HG03045 (cell line): Measurements from ENCODE around the gene CADM1.

ENCODE experiments used
- ATAC-seq: cut with Tn5 transposase; IDR thresholded peaks from one replicate; pipeline ENCODE4 v1.9.1; 2021; ENCODE audit warnings: mild to moderate bottlenecking, moderate library complexity; ENCODE audit not compliant: unreplicated experiment

The CADM1 gene

GRCh38 chr11:115409116-115409670 lies 95.0 kb downstream of the CADM1 start:
- ATAC-seq, result no peak

GRCh38 chr11:115408036-115408921 lies 95.9 kb downstream of the CADM1 start:
- ATAC-seq, result no peak

GRCh38 chr11:115407496-115407895 lies 96.7 kb downstream of the CADM1 start:
- ATAC-seq, result no peak

GRCh38 chr11:115406404-115406803 lies 97.8 kb downstream of the CADM1 start:
- ATAC-seq, result no peak

GRCh38 chr11:115398333-115399080 lies 105.7 kb downstream of the CADM1 start:
- no peak for ATAC-seq

GRCh38 chr11:115396533-115396932 lies 107.7 kb downstream of the CADM1 start:
- ATAC-seq, result no peak

- ATAC-seq, result no peak
These were observed 110.3 kb downstream of the CADM1 start for GRCh38 chr11:115393950-115394349.

- no peak for ATAC-seq
These were observed 112.6 kb downstream of the CADM1 start for GRCh38 chr11:115391598-115391997.

GRCh38 chr11:115391160-115391559 lies 113.1 kb downstream of the CADM1 start:
- ATAC-seq, result no peak

GRCh38 chr11:115390441-115390840 lies 113.8 kb downstream of the CADM1 start:
- ATAC-seq, result no peak

GRCh38 chr11:115389790-115390189 lies 114.4 kb downstream of the CADM1 start:
- ATAC-seq, result no peak

- no peak for ATAC-seq
These were observed 119.0 kb downstream of the CADM1 start for GRCh38 chr11:115385226-115385625.

GRCh38 chr11:115384236-115384635 lies 120.0 kb downstream of the CADM1 start:
- ATAC-seq, result no peak

GRCh38 chr11:115383431-115383830 lies 120.8 kb downstream of the CADM1 start:
- ATAC-seq, result no peak

GRCh38 chr11:115379528-115379927 lies 124.7 kb downstream of the CADM1 start:
- no peak for ATAC-seq

GRCh38 chr11:115378557-115378956 lies 125.7 kb downstream of the CADM1 start:
- ATAC-seq, result no peak

- ATAC-seq, result no peak
These were observed 126.3 kb downstream of the CADM1 start for GRCh38 chr11:115377882-115378296.

GRCh38 chr11:115368616-115369015 lies 135.6 kb downstream of the CADM1 start:
- no peak for ATAC-seq

GRCh38 chr11:115366826-115367225 lies 137.4 kb downstream of the CADM1 start:
- no peak for ATAC-seq

- ATAC-seq, result no peak
These were observed 138.3 kb downstream of the CADM1 start for GRCh38 chr11:115365907-115366306.

- ATAC-seq, result no peak
These were observed 139.3 kb downstream of the CADM1 start for GRCh38 chr11:115364896-115365295.

- ATAC-seq, result no peak
These were observed 140.3 kb downstream of the CADM1 start for GRCh38 chr11:115363921-115364320.
